KOPT-K1 (cell line): ENCODE results near the gene SPAG17.

ENCODE experiments used
- H3K27ac ChIP-seq: fragments of 200-600 bp; sonication (generic); 2 replicates; pipeline ENCODE4 v1.5.1; 2016; ENCODE audit warnings: antibody characterized with exemption, mild to moderate bottlenecking, low read depth, low read length; ENCODE audit not compliant: poor library complexity, severe bottlenecking
- H3K36me3 ChIP-seq: fragments of 200-600 bp; sonication (generic); 2 replicates; pipeline ENCODE4 v1.5.1; 2017; ENCODE audit warnings: antibody characterized with exemption, mild to moderate bottlenecking, low read length, moderate library complexity; ENCODE audit not compliant: insufficient read depth
- H3K9me3 ChIP-seq: fragments of 200-600 bp; sonication (generic); 2 replicates; pipeline ENCODE4 v1.5.1; 2017; ENCODE audit warnings: antibody characterized with exemption, low read length, mild to moderate bottlenecking; ENCODE audit not compliant: insufficient read depth, poor library complexity, severe bottlenecking

SPAG17 gene

DNA sequence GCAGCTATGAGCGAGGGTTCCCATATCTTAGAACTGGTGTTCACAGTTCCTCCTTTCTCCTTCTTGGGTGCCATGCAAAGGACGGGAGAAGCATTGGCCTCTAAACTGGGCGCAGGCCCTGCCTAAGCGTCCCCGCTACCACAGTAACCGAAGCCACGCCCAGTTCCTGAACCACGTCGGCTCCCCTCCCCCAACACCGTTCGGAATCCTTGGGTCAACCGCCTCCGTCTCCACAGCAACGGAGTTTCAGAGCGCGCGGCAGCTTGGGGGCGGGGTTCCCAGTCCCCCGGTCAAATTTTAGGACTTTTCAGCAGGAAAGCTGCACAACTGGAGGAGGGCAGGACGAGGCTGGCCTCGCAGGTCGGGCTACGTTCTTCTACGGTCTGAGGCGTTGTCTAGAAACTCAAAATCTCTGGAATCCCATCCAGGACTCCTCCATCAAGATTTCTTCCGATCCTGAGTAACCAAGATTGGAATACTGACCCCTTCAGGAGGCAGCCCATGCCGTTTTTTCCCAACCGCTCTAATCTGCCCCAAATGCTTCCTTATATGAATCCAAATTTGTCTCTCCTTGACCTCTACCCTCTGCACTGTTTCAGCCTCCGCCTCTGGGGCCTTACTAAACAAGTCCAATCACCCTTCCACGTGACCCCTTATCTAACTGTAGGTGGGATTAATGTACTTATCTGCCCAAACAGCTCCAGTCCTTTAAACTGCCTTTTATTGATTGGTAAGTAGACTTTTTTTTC is at the start of gene SPAG17:
TSS of gene SPAG17 (minus strand) at position 145 of the 749 bp plus-strand sequence. CDS start at position 74, 71 bp downstream.
- no peak within 1 kb of the TSS for H3K27ac ChIP-seq
- no peaks in the 10 kb centered on the region for H3K36me3 ChIP-seq
- no peaks in the 10 kb centered on the region for H3K9me3 ChIP-seq

DNA sequence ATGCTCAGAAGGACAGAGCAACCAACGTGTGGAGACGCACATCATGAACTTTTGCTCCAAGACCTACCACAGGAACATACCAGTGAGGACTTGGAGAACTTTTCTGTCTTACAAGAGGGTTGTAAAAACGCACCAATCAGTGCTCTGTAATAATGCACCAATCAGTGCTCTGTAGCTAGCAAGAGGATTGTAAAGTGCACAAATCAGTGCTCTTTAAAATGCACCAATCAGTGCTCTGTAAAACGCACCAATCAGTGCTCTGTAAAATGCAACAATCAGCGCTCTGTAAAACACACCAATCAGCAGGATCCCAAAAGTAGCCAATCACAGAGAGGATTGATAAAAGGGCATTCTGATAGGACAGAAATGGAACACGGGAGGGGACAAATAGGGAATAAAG is 40.4 kb upstream of the SPAG17 start:
- H3K36me3 ChIP-seq: no peaks in the 10 kb centered on the region
- no peaks in the 10 kb centered on the region for H3K9me3 ChIP-seq
- no peak overlapping the region for H3K27ac ChIP-seq

DNA sequence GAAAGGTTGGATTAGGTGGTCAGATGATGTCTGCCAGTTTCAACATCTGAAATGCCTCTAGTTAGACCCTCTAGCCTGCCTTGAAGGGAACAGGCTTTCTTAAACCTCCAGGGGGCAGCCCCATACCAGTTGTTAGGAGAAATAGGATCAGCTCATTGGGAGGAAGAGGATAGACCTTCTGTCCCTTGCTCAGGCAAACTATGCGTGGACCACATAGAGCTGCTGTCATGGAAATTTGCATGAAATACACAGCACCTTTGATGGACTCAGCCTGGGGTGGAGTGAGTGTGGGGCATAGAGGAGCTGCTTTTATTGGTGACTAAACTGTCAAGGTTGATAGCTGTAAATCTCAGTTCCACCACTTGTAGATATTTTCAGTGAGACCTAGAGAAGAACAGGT is 38.4 kb upstream of the SPAG17 start:
- no peak overlapping the region for H3K27ac ChIP-seq
- H3K9me3 ChIP-seq: no peaks in the 10 kb centered on the region

DNA sequence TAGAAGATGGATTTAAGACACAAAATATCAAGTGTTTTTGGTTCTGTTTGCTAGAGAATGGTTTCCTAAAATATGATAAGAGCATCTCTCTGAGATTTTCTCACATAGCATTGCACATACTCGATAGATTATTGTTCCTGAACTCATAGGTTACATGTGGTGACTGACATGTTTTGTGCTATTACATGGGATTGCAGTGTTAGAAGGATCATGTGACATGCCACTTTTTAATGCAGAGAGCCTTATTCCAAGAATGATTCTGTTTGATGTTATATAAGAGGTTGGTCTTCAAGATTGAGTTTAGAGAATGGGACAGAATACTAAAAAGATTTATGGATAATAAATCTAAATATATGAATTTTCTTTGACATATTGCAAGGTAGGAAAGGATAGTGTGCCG is 34.4 kb upstream of the SPAG17 start:
- no peaks in the 10 kb centered on the region for H3K9me3 ChIP-seq
- no peaks in the 10 kb centered on the region for H3K36me3 ChIP-seq
- H3K27ac ChIP-seq: no peak overlapping the region

More for the DNA sequence above, 38.4 kb upstream of the SPAG17 start:
- no peaks in the 10 kb centered on the region for H3K36me3 ChIP-seq

DNA sequence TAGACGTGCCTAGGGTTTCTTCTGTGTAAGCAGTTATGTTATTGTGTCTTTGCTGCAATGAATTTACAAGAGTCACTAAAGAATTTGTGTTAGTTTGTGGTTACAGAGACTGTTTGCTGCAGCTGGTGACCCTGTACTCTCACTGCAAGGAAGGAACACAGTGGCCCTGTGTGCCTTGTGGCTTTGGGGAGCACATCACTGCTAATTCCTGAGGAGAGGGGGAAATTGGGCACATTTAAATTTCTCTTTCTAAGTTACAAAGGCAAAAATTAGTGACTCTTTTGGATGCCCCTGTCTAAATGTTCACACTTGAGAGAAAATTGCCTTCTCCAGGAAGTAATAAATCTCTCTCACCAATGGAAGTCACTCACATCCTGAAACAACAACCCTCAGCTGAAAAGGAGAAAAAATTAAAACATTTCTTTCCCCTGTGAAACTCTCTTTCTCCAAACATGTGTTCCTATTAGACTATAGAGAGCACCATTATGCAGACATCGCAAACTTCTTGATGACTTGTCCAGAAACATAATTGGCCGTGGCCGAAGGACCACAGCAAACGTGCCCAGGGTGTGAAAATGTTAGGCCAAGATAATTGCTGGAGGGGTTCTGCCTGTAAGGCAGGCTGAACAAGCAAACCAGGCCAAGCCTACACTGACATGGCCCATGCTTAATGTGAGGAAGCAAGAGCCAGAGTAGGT is 32.3 kb upstream of the SPAG17 start:
- H3K27ac ChIP-seq: no peak overlapping the region
- H3K9me3 ChIP-seq: no peaks in the 10 kb centered on the region
- no peaks in the 10 kb centered on the region for H3K36me3 ChIP-seq

DNA sequence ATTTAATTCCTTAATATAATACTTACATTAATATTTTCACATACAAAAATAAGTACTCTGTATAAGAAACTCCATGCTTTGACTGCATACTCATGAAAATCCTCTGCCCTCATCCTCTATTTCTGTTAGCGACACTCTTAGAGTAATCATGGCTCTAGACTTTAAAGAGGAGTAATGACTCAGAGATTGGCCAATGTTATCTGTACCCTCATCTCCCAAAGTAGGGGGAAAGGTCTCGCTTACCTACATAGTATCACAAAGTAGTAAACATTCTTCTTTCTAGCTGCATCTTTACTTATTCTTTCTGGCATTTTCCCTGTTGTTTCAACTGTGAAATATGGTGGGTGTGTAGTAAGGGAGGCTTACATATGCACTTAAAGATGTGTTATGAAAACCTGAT is 29.8 kb upstream of the SPAG17 start:
- Histone ChIP-seq H3K36me3 (no peaks in the 10 kb centered on the region), H3K9me3 (no peaks in the 10 kb centered on the region), H3K27ac (no peak overlapping the region)

DNA sequence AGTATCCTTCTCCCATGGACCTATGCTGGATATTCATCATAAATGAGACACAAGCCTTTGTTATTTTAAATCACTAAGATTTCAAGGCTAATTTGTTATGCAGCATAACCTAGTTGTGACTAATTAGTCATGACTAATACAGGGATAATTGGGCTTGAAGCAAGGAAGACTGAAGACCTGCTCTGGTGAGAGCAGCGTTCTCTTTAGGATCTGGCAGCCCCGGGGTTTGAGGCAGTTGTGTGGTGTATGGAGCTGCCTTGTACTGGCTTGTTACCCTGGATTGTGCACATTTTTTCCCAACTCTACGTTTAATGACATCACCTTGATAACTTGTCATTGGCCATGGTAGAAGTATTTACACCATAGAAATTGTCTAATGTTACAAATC is 25.7 kb upstream of the SPAG17 start:
- no peaks in the 10 kb centered on the region for H3K9me3 ChIP-seq
- H3K36me3 ChIP-seq: no peaks in the 10 kb centered on the region
- no peak overlapping the region for H3K27ac ChIP-seq

DNA sequence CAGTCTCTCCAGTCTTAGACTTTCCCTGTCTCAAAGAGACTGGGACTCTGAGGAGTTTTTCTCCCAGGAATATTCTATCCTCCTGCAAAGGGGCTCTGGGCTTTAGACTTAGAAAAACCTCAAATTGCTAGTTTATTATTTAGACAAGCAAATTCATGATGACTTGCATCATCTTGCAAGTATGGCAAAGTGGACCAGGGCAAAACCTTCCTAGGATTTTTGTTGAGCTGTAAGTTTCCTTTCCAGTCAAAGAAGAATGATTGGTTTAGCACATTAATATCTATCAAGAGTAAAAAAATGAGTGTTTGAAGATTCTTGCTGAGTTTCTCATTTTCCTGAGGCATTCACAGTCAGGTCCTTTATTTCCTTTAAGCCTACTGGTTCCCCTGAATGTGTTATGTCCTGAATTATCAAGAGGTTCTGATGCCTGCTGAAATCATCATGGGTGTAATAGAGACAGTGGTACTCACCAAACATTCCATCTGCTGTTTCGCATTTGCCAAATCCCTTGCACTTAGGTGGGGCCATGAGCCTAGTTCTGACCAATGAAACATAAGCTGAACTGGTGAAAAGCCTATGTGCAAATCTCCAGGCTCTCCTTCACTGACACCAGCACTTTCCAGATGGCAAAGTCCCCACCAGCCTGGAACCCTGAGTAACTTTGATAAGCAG is 25.2 kb upstream of the SPAG17 start:
- no peaks in the 10 kb centered on the region for H3K36me3 ChIP-seq
- H3K27ac ChIP-seq: no peak overlapping the region
- no peaks in the 10 kb centered on the region for H3K9me3 ChIP-seq

DNA sequence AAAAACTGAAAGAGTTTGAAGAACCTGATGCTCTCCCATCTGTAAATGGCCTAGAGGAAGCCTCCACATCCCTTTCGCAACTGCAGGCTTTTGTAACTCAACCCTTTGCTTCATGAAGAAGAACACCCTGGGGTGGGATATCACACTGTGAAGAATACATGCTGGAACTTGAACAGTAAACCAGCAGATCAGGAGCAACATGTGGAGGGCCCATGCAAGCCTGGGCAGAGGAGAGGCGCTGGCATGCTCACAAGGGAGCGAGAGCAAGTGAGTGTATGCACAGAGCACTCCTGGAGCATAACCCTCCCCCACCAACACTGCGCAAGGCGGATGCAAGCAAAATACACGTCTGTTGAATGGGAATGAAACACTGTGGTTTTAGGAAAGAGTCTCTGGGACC is 24.6 kb upstream of the SPAG17 start:
- Histone ChIP-seq H3K27ac (no peak overlapping the region), H3K9me3 (no peaks in the 10 kb centered on the region), H3K36me3 (no peaks in the 10 kb centered on the region)

DNA sequence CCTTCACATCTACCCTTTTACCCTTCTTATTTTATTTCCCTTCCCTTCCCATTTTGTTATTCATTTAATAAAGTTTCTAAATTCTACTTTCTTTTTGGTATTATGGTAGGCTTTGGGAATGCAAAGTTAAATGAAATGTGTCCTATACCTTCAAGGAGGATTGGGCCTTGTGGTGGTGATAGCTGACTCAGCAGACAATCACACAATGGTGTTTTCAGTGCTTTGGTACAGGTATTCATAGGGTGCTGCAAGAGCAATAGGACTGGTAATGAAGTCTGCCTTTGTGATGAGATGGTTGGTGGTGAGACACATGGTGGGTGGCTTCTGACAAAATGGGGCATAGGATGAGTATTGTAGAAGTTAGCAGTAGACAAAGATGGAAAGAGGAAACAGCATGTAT is 21.9 kb upstream of the SPAG17 start:
- Histone ChIP-seq H3K27ac (no peak overlapping the region), H3K9me3 (no peaks in the 10 kb centered on the region), H3K36me3 (no peaks in the 10 kb centered on the region)

DNA sequence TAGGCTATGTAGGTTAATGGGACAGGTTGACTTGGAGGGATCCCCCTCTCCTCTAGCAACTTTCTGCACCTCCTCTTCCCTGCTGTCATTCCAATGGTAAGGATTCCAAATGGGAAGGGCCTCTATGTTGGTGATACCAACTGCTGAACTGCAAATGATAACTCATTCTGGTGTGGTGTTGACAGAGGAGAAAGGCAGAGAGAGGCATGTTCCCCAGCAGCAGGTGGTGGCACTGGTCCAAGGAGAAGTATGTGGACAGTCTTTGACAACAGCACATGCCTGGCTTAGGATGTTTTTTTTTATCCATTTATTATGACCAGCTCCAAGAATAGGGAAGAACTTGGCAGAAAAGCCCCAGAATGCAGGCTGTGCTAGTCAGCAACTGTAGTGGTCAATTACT is 19.6 kb upstream of the SPAG17 start:
- no peaks in the 10 kb centered on the region for H3K9me3 ChIP-seq
- no peak overlapping the region for H3K27ac ChIP-seq
- no peaks in the 10 kb centered on the region for H3K36me3 ChIP-seq

DNA sequence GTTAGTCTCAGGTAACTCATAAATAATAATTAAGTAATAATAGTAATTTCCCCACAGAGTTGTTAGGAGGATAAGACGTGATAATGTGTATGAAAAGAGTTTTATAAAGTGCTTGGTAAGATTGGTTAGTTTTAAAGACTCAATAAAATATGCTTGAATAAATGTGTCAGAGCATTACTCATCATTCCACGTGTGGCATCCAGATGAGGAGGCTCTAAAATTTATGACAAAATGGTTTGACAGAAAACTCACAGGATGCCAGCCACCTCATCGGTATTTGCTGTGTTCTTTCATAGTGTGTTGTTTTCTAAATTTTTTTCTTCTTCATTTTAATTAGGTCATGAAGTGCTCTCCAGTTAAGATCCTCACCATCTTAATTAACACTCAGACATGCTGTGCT is 19.1 kb upstream of the SPAG17 start:
- Histone ChIP-seq H3K36me3 (no peaks in the 10 kb centered on the region), H3K27ac (no peak overlapping the region), H3K9me3 (no peaks in the 10 kb centered on the region)

DNA sequence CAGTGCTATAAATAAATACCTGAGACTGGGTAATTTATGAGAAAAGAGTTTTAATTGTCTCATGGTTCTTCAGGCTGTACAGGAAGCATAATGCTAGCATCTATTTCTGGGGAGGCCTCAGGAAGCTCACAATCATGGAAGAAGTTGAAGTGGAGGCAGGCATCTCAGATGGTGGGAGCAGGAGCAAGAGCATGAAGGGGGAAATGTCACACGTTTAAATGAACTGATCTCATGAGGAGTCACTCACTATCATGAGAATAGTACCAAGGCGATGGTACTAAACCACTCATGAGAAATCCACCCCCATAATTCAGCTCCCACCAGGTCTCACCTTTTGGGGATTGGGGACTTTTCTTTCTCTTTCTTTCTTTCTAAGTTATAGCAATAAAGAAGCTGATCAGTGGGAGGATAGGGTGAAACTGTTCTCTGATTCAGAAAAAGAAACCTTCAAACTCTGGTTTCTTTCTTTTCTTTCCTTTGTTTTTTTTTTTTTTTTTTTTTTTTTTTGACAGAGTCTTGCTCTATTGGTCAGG is 17.1 kb upstream of the SPAG17 start:
- Histone ChIP-seq H3K9me3 (no peaks in the 10 kb centered on the region), H3K36me3 (no peaks in the 10 kb centered on the region), H3K27ac (no peak overlapping the region)

DNA sequence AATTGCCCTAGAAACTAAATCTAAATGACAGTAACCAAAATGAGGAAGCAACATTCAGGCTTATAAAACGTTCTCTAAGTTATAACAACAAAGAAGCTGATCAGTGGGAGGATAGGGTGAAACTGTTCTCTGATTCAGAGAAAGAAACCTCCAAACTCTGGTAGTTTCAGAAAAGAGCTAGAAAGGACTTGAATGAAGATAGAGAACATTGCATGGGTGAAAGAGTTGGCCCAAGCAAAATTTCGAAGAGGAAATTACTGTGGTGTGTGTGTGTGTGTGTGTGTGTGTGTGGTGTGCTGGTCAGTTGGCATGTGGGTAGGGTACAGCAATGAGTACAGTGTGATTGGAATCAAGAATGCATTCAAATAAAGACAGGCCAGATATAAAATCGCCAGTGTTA is 16.5 kb upstream of the SPAG17 start:
- Histone ChIP-seq H3K9me3 (no peaks in the 10 kb centered on the region), H3K36me3 (no peaks in the 10 kb centered on the region), H3K27ac (no peak overlapping the region)

DNA sequence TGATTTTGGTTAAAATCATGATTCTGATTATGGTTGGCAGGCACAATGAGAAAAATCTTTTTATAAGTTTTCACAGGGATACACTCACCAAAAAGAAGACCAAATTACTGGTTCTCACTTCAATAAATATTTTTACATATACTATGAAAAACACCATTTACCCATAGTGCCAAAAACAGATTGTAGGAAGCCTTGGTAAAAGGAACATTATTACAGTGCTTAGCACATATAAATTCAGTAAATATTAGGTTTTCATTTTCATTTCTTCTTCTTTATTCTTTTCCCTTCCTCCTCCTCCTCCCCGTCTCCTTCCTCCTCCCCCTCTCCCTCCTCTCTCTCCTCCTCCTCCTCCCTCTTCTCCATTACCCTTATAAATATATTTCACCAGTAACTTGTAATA is 15.8 kb upstream of the SPAG17 start:
- H3K27ac ChIP-seq: no peak overlapping the region
- H3K36me3 ChIP-seq: no peaks in the 10 kb centered on the region
- no peaks in the 10 kb centered on the region for H3K9me3 ChIP-seq
